HEK293 (cell line): ENCODE measurements around the gene CREBL2.
"Not testable (repeated sequence)": the region's sequence is repeated elsewhere in the genome, so short reads cannot be mapped to it uniquely, and the experiment has no call there.

ENCODE experiments used
- CTCF ChIA-PET: fragments of 350-600 bp; formaldehyde crosslinking; extraction: SDS; loops from one replicate; lab custom pipeline; 2021; ENCODE audit warnings: antibody characterized with exemption; lab: Yijun Ruan, JAX
- POLR2A ChIA-PET: fragments of 300-600 bp; formaldehyde crosslinking; extraction: SDS; loops from one replicate; lab custom pipeline; 2020; ENCODE audit warnings: antibody characterized with exemption, inconsistent platforms; lab: Yijun Ruan, JAX
- H3K27ac ChIP-seq: fragments of 200-500 bp; sonication (Bioruptor generic); 2 replicates; pipeline ENCODE4 v1.5.1; 2014; ENCODE audit warnings: low read depth, low read length, control low read depth, inconsistent platforms; ENCODE audit errors: extremely low read depth
- H3K36me3 ChIP-seq, 2 experiments: fragments of 200-500 bp in 1 of 2; sonication (Bioruptor generic) in 1 of 2; 1 replicate in 1 of 2; 2 replicates in 1 of 2; pipeline ENCODE4 v1.5.1; 2014 to 2017; ENCODE audit warnings: inconsistent platforms in 2 of 2, low read length in 2 of 2; ENCODE audit not compliant: control insufficient read depth in 2 of 2, insufficient read depth in 1 of 2
- H3K4me1 ChIP-seq: fragments of 200-500 bp; sonication (Bioruptor generic); 2 replicates; pipeline ENCODE4 v1.5.1; 2014; ENCODE audit warnings: mild to moderate bottlenecking, low read length, inconsistent platforms; ENCODE audit not compliant: control insufficient read depth, insufficient read depth
- H3K4me3 ChIP-seq: 2 replicates; pipeline ENCODE4 v1.5.1; 2011; ENCODE audit warnings: low read depth, mild to moderate bottlenecking, control low read depth, low read length, moderate library complexity
- H3K9me3 ChIP-seq: fragments of 200-500 bp; sonication (Bioruptor generic); 2 replicates; pipeline ENCODE4 v1.5.1; 2014; ENCODE audit warnings: low read depth, low read length, inconsistent platforms; ENCODE audit not compliant: control insufficient read depth, insufficient read depth
- KLF1 ChIP-seq: fragments of 450-650 bp; formaldehyde crosslinking; IDR thresholded peaks from 2 replicates; pipeline ENCODE4 v1.5.1; 2016; ENCODE audit warnings: missing biosample characterization, missing genetic modification characterization
- KLF16 ChIP-seq: fragments of 450-650 bp; formaldehyde crosslinking; IDR thresholded peaks from 2 replicates; pipeline ENCODE4 v1.5.1; 2017; ENCODE audit warnings: missing biosample characterization, missing genetic modification characterization
- OSR2 ChIP-seq: fragments of 450-650 bp; formaldehyde crosslinking; IDR thresholded peaks from 2 replicates; pipeline ENCODE4 v1.5.1; 2016; ENCODE audit warnings: missing biosample characterization, missing genetic modification characterization
- PRDM1 ChIP-seq: fragments of 450-650 bp; formaldehyde crosslinking; IDR thresholded peaks from 2 replicates; pipeline ENCODE4; 2016; ENCODE audit warnings: missing biosample characterization, missing genetic modification characterization
- PRDM10 ChIP-seq: fragments of 450-650 bp; formaldehyde crosslinking; IDR thresholded peaks from 2 replicates; pipeline ENCODE4 v1.5.1; 2016; ENCODE audit warnings: missing biosample characterization, missing genetic modification characterization
- ZBTB17 ChIP-seq: fragments of 450-650 bp; formaldehyde crosslinking; IDR thresholded peaks from 2 replicates; pipeline ENCODE4 v1.5.1; 2016; ENCODE audit warnings: missing biosample characterization, missing genetic modification characterization
- ZBTB26 ChIP-seq: fragments of 450-650 bp; formaldehyde crosslinking; optimal IDR thresholded peaks from 2 replicates; pipeline ENCODE3; 2016; ENCODE audit warnings: missing biosample characterization, mild to moderate bottlenecking, missing genetic modification characterization
- ZBTB8A ChIP-seq: fragments of 450-650 bp; formaldehyde crosslinking; IDR thresholded peaks from 2 replicates; pipeline ENCODE4 v1.5.1; 2016; ENCODE audit warnings: missing biosample characterization, missing genetic modification characterization
- ZFP69B ChIP-seq: fragments of 450-650 bp; formaldehyde crosslinking; IDR thresholded peaks from 2 replicates; pipeline ENCODE4 v1.5.1; 2016; ENCODE audit warnings: missing biosample characterization, missing genetic modification characterization
- ZNF221 ChIP-seq: fragments of 450-650 bp; formaldehyde crosslinking; IDR thresholded peaks from 2 replicates; pipeline ENCODE4 v1.5.1; 2017; ENCODE audit warnings: missing biosample characterization, missing genetic modification characterization, borderline replicate concordance
- ZNF24 ChIP-seq: fragments of 450-650 bp; formaldehyde crosslinking; IDR thresholded peaks from 2 replicates; pipeline ENCODE4 v1.5.1; 2016; ENCODE audit warnings: missing biosample characterization, missing genetic modification characterization
- ZNF266 ChIP-seq: fragments of 450-650 bp; formaldehyde crosslinking; IDR thresholded peaks from 2 replicates; pipeline ENCODE4 v1.5.1; 2016; ENCODE audit warnings: missing biosample characterization, missing genetic modification characterization, low read depth
- ZNF335 ChIP-seq: fragments of 450-650 bp; formaldehyde crosslinking; conservative IDR thresholded peaks from 2 replicates; pipeline ENCODE4 v1.5.1; 2016; ENCODE audit warnings: missing biosample characterization, missing genetic modification characterization
- ZNF391 ChIP-seq: fragments of 450-650 bp; formaldehyde crosslinking; IDR thresholded peaks from 2 replicates; pipeline ENCODE4 v1.5.1; 2016; ENCODE audit warnings: low read depth, missing biosample characterization, missing genetic modification characterization, borderline replicate concordance
- ZNF473 ChIP-seq: fragments of 450-650 bp; formaldehyde crosslinking; IDR thresholded peaks from 2 replicates; pipeline ENCODE4 v1.5.1; 2017; ENCODE audit warnings: missing biosample characterization, missing genetic modification characterization
- ZNF521 ChIP-seq: fragments of 450-650 bp; formaldehyde crosslinking; IDR thresholded peaks from 2 replicates; pipeline ENCODE4 v1.5.1; 2017; ENCODE audit warnings: missing biosample characterization, mild to moderate bottlenecking, missing genetic modification characterization
- ZNF558 ChIP-seq: fragments of 450-650 bp; formaldehyde crosslinking; IDR thresholded peaks from 2 replicates; pipeline ENCODE4 v1.5.1; 2016; ENCODE audit warnings: missing biosample characterization, missing genetic modification characterization
- ZNF639 ChIP-seq: fragments of 450-650 bp; formaldehyde crosslinking; IDR thresholded peaks from 2 replicates; pipeline ENCODE4 v1.5.1; 2016; ENCODE audit warnings: missing biosample characterization, missing genetic modification characterization
- ZNF707 ChIP-seq: fragments of 450-650 bp; formaldehyde crosslinking; IDR thresholded peaks from 2 replicates; pipeline ENCODE4 v1.5.1; 2016; ENCODE audit warnings: missing biosample characterization, missing genetic modification characterization
- ZNF777 ChIP-seq: fragments of 450-650 bp; formaldehyde crosslinking; IDR thresholded peaks from 2 replicates; pipeline ENCODE4 v1.5.1; 2017; ENCODE audit warnings: missing biosample characterization, missing genetic modification characterization, borderline replicate concordance
- ZNF792 ChIP-seq: fragments of 450-650 bp; formaldehyde crosslinking; IDR thresholded peaks from 2 replicates; pipeline ENCODE4 v1.5.1; 2016; ENCODE audit warnings: missing biosample characterization, missing genetic modification characterization

CREBL2 gene

GRCh38 chr12:12616512-12617310 is 5.0 kb downstream of the CREBL2 start:
- Histone ChIP-seq H3K36me3 (peaks cover 8 to 10% of the 10 kb centered on the region in 2 experiments; a peak in 2 of 3 replicates), H3K27ac (no peak overlapping the region), H3K4me1 (peaks cover 4% of the 10 kb centered on the region; the same call in 1 of the 2 replicates), H3K9me3 (no peaks in the 10 kb centered on the region), H3K4me3 (no peak overlapping the region)
- ChIA-PET POLR2A (no interaction called here), CTCF (interaction anchor here (0.6 to 2.5 kb wide), 2 partner anchors 87 to 573 kb away, joined by 4 to 6 read pairs; no protein-coding TSS in a partner anchor)
- TF ChIP-seq ZNF792 (no peak), ZBTB17 (tag by site-specific recombination) (0 out of 2 replicates have a peak, but pooled peaks have one; percentile 17), PRDM1 (tag by site-specific recombination) (peak; percentile 40; the same call in 1 of the 2 replicates)

- peak; percentile 84 for TF ChIP-seq KLF1
- H3K27ac ChIP-seq, H3K4me3 ChIP-seq, H3K9me3 ChIP-seq, H3K36me3 ChIP-seq, POLR2A ChIA-PET, H3K4me1 ChIP-seq: not testable (repeated sequence)
- CTCF ChIA-PET, result interaction anchor here (1.0 kb wide), 1 partner anchor 13 kb away, joined by 3 read pairs; no protein-coding TSS in a partner anchor
These were observed 6.4 kb downstream of the CREBL2 start for GRCh38 chr12:12618064-12618463.

GRCh38 chr12:12620730-12621315 is 9.1 kb downstream of the CREBL2 start:
- Histone ChIP-seq H3K27ac (no peak overlapping the region), H3K4me1 (peaks cover 3% of the 10 kb centered on the region; the same call in 1 of the 2 replicates), H3K9me3 (no peaks in the 10 kb centered on the region)
- TF ChIP-seq PRDM10, result peak; percentile 84
- no peak for TF ChIP-seq ZNF558
- TF ChIP-seq, all 188 proteins: peak for 1
- CTCF ChIA-PET, result no interaction called here
- Histone ChIP-seq H3K36me3 (peaks cover 0 to 8% of the 10 kb centered on the region in 2 experiments; a peak in 1 of 3 replicates), H3K4me3 (no peak overlapping the region)
- POLR2A ChIA-PET, result interaction anchor here (0.6 kb wide), 1 partner anchor 103 kb away, joined by 6 read pairs; no protein-coding TSS in a partner anchor

- ChIA-PET CTCF (interaction anchor here (0.7 to 1.0 kb wide), 2 partner anchors 9 to 297 kb away, joined by 3 read pairs; no protein-coding TSS in a partner anchor), POLR2A (no interaction called here)
- Histone ChIP-seq H3K36me3 (peaks cover 0 to 3% of the 10 kb centered on the region in 2 experiments; a peak in 1 of 3 replicates), H3K4me3 (no peak overlapping the region), H3K4me1 (peaks cover 6% of the 10 kb centered on the region), H3K9me3 (no peaks in the 10 kb centered on the region), H3K27ac (no peak overlapping the region)
- TF ChIP-seq ZNF24 (no peak), ZNF391 (no peak), ZNF473 (tag by site-specific recombination) (no peak), ZNF266 (no peak), ZBTB26 (tag by site-specific recombination) (no peak), ZNF335 (tag by site-specific recombination) (no peak), KLF16 (no peak), ZNF521 (no peak), ZNF777 (tag by site-specific recombination) (no peak), OSR2 (tag by site-specific recombination) (no peak), ZNF707 (tag by site-specific recombination) (no peak), ZBTB8A (tag by site-specific recombination) (no peak), ZNF639 (tag by site-specific recombination) (no peak), ZNF221 (tag by site-specific recombination) (no peak), ZFP69B (tag by site-specific recombination) (no peak)
These were observed 10.7 kb downstream of the CREBL2 start for GRCh38 chr12:12622418-12622817.
